ENCODE measurements around the gene PI4KB.

Gene PI4KB

GRCh38 chr1:151318975-151319374 is 8.2 kb downstream of the PI4KB start:
- no peak overlapping the region for H3K4me3 ChIP-seq (replicated peaks; ENCODE audit: low read depth, low read length)
- TF ChIP-seq CTCF (IDR thresholded peaks at IDR 0.05; ENCODE audit: low read depth, low read length, missing control alignments): no peak
- no peak for DNase-seq (ENCODE audit: extremely low read depth, low read depth)

- TF ChIP-seq CTCF (IDR thresholded peaks at IDR 0.05; ENCODE audit: low read depth, low read length, missing control alignments): no peak
- no peak for DNase-seq (ENCODE audit: extremely low read depth, low read depth)
- no peak overlapping the region for H3K4me3 ChIP-seq (replicated peaks; ENCODE audit: low read depth, low read length)
Observed at GRCh38 chr1:151315565-151316235, 11.5 kb downstream of the PI4KB start.

GRCh38 chr1:151314137-151314875 is 12.9 kb downstream of the PI4KB start:
- DNase-seq (ENCODE audit: extremely low read depth, low read depth): peak; percentile 63
- TF ChIP-seq CTCF (IDR thresholded peaks at IDR 0.05; ENCODE audit: low read depth, low read length, missing control alignments): no peak

GRCh38 chr1:151313501-151313900 is 13.7 kb downstream of the PI4KB start:
- no peak for DNase-seq (ENCODE audit: extremely low read depth, low read depth)
- no peak overlapping the region for H3K4me3 ChIP-seq (replicated peaks; ENCODE audit: low read depth, low read length)
- no peak for TF ChIP-seq CTCF (IDR thresholded peaks at IDR 0.05; ENCODE audit: low read depth, low read length, missing control alignments)

More at GRCh38 chr1:151314137-151314875, 12.9 kb downstream of the PI4KB start:
- H3K4me3 ChIP-seq (replicated peaks; ENCODE audit: low read depth, low read length): no peak overlapping the region

- no peak for DNase-seq (ENCODE audit: extremely low read depth, low read depth)
- no peak for TF ChIP-seq CTCF (IDR thresholded peaks at IDR 0.05; ENCODE audit: low read depth, low read length, missing control alignments)
- H3K4me3 ChIP-seq (replicated peaks; ENCODE audit: low read depth, low read length): no peak overlapping the region
Observed at GRCh38 chr1:151312826-151313225, 14.4 kb downstream of the PI4KB start.

GRCh38 chr1:151312411-151312810 is 14.8 kb downstream of the PI4KB start:
- no peak for DNase-seq (ENCODE audit: extremely low read depth, low read depth)
- no peak for TF ChIP-seq CTCF (IDR thresholded peaks at IDR 0.05; ENCODE audit: low read depth, low read length, missing control alignments)
- H3K4me3 ChIP-seq (replicated peaks; ENCODE audit: low read depth, low read length): no peak overlapping the region

Data from HFF-Myc (cell line).